ENCODE measurements around the gene ANKMY1. TPM values are rescaled to one million over a fixed set of nuclear protein-coding genes. Genes with fewer than 3 reads are reported as not detected.

ANKMY1 gene
- total RNA-seq, 1 donor from 2014 or later: 7.6 TPM

GRCh38 chr2:240447934-240448333 lies 109.9 kb downstream of the ANKMY1 start:
- no peak for DNase-seq

DNA sequence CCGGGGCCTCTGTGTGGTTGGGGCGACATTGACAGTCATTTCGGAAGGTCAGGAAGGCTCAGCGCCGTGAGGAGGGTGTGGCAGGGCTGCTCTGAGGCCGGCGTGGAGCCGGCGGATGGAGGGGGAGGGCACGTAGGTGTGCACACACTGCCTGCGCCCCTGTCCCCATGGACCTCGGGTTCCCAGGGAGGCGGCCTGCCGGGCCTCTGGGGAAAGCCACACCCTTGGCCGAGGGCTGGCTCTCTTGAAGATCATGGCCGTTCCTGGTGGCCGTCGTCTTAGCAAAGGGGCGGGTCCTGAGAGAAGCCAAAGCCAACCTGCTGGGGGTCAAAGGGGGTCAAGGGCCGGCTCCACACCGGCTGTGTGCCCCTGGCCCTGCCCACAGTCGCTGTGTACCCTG lies 110.5 kb downstream of the ANKMY1 start:
- no peak for DNase-seq

- DNase-seq: no peak
Observed at GRCh38 chr2:240446664-240447175, 111.1 kb downstream of the ANKMY1 start.

DNA sequence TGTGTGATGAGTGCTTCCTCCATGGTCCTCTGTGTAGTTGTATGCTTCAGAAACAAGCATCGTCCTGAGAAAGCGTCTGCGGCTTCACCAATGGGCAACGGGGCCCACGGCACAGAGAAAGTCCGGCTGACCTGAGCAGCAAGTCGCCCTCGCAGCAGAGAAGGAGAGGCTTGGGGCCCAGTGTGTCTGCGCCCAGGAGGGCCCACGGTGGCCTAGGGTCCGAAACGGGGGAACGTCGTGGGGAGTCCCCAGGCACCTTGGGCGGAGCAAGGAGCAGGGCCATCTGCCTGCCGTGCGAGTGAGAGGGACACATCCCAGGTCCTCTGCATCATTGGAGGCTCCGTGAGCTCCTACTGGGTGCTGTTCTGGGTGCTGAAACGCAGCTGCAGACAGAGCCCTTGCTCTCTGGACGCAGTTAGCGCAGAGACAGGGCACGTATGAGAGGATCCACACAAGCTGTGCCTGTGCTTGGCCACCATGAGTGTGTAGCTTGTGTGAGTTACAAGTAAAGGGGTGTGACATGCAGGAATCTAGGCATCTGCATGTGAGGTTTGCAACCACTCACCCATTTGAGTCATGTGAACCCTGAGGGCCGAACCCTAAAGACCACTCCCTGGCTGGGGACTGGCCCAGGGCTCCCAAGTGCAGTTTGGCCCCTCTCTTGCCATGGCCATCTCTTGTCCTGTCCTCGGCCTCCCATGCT lies 111.7 kb downstream of the ANKMY1 start:
- no peak for DNase-seq

DNA sequence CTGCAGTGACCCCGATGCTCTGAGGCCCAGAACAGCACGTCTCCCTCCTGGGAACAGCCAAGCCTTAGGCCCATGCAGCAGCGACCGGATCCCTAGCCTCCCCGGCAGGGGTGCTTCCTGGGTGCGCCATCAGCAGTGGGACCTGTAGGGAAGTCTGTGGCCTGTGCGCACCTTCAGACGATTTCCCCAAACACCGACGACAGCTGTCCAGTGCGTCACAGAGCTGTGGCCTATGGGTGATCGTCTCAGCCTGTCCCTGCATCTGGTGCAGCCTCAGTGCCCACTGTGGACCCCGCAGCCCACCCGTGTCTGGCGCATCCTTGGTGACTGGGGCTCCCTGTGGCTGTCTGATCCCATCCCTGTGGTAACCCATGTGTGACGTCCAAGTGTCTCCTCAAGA lies 113.3 kb downstream of the ANKMY1 start:
- DNase-seq: no peak

GRCh38 chr2:240443891-240444301 lies 113.9 kb downstream of the ANKMY1 start:
- DNase-seq: no peak

GRCh38 chr2:240442891-240443715 lies 114.7 kb downstream of the ANKMY1 start:
- no peak for DNase-seq

DNA sequence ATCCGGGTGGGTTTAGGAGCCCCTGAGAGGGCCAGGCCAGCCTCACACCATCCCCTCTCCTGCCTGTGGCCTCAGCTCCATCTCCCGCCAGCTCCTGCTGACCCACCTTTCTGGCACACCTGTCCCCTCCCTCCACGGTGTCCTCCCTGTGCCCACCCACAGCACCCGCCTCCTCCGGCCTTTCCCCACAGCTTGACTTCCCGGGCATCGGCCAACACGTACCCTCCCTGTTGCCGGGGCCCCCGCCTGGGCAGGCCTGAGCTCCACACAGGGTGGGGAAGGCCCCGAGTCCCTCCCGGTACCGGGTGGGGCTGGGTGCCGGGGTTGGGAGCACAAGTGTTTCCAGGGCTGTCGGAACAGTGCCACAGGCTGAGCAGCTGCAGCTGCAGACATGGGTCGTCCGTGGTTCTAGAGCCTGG lies 115.8 kb downstream of the ANKMY1 start:
- DNase-seq: no peak

DNA sequence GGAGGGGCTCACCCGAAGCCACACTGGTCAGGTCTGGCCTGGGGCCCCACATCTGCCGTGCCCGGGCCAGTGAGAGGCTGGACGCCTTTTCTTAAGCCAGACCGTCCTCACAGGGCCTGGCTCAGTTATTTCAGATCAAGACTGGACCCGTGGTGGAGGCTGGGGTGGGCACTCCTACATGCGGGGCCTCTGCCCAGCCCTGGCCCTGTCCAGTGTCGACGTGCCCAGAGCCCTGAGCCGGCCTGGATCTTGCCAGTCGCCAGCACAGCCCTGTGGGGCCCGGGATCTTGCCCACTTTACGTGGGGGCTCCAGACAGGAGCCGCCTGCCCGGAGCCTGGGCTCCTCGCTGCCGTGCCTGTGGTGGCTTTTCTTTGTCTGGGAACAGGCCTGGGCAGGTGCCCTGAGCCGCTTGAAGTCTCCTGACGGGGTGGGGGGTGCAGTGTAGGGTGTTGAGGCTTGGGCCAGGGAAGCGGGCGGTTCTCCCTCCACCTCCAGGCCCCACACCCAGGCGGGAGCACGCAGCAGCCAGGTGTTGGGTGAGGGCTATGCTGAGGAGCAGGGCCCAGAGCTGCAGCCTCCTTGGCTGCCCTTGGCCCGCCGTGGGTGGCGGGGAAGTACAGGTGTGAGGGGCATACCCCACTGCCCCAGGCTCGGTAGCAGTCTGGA lies 116.3 kb downstream of the ANKMY1 start:
- no peak for DNase-seq

GRCh38 chr2:240440704-240441320 lies 117.0 kb downstream of the ANKMY1 start:
- no peak for DNase-seq

DNA sequence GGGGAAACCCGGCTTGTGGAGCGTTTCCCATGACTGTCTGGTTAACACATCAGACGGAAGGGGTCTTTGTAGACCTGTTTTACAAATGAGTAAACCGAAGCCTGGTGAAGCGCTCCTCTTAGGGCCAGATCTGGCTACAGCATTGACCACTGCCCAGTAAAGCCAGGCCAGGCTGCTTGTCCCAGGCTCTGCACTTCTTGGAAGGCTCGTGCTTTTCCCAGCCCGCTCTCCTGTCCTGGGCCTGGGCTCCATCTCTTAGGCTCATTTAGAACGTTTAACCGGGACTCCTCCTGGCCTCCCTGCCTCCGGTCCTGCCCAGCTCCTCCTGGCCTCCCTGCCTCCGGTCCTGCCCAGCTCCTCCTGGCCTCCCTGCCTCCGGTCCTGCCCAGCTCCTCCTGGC lies 117.5 kb downstream of the ANKMY1 start:
- DNase-seq: no peak

GRCh38 chr2:240439698-240440151 lies 118.1 kb downstream of the ANKMY1 start:
- no peak for DNase-seq

DNA sequence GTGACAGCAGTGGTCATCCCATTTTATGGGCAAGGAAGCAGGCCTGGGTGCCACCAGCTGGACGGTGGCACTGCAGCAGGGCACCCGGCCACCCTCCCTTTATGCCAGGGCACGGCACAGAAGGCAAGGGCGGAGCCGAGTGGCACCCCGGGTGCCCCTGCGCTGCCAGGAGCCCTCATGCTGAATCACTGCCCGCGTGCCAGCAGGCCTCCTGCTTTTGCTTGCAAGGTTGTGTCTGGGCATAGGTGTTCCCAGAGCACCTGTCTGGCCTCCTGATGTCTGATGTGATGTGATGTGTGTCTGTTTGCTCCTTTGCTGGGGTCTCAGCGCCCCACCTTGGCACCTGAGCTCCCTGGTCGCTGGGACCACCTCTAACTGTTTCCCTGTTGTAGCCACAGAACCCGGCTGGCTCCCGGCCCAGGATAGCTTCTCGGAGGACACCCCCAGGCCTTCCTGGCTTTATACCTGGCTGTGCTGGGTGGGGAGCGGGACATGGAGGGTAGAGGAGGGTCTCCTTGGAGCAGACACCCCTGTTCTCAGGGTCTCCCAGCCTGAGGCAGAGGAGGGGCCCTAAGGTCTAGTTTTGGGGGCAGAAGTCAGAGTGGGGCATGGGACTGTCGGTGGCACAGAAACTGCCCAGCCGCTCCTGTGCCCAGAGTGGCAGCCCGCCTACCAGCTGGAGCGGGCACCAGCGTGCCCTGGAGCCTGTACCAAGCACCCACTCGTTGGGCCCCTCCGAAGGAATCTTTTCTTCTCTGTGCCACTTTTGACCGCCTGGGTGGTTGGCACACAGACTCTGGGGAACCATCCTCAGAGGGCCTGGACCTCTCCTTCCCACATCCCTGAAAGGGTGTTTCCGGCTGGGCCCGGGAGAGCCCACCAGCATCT lies 118.7 kb downstream of the ANKMY1 start:
- DNase-seq: no peak

GRCh38 chr2:240437861-240438809 lies 119.7 kb downstream of the ANKMY1 start:
- DNase-seq: peak; percentile 22

DNA sequence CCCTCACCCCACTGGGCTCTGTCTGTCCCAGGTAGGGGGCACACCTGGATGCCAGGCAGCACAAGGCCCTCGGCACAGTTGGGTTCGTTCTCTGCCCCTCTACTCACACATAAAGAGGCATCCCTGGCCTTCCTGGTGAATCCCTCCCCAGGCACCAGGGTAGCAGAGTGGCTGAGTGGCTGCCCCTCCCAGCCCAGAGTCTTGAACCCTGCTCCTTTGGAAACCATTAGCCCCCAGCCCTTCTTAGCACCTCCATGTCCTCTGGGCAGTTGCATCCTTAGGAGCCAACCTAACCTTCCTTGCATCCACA lies 120.3 kb downstream of the ANKMY1 start:
- no peak for DNase-seq

DNA sequence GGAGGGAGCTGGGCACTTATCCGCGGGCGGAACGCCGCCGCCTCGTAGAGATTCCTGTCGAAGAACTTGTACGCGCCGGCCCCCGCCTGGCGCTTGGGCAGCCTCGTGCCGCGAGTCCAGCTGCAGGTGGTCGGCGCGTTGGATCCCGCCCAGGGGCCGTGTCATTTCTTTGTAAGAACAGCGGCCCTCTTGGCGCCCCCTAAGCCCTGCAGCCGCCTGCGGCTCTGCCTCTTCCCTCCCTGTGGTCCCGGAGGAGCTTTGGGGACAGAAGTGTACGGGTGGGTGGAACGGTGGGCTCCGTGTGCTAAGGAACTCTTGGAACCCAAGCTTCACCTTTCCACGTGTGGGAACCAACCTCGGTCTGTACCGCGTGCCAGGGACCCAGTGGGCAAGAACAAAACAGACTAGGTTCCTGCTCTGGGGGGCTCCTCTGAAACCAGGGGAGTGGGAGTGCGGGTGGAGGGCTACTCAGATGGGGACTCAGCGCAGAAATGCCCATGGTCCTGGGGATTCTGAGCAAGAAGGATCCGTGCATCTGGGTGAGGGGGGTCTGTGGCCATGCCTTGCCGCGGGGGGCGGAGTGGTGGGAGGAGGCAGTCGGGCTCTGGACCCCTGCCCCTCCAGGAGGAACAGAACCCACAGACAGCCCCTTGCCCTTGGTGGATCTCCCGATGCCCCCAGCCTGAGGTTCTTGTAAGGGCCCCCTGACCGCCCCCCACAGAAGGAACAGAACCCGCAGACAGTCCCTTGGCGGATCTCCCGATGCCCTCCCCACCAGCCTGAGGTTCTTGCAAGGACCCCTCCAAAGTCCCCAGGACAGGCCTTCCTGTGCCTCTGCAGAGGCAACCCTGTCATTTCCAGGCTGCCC lies 120.9 kb downstream of the ANKMY1 start:
- DNase-seq: no peak

DNA sequence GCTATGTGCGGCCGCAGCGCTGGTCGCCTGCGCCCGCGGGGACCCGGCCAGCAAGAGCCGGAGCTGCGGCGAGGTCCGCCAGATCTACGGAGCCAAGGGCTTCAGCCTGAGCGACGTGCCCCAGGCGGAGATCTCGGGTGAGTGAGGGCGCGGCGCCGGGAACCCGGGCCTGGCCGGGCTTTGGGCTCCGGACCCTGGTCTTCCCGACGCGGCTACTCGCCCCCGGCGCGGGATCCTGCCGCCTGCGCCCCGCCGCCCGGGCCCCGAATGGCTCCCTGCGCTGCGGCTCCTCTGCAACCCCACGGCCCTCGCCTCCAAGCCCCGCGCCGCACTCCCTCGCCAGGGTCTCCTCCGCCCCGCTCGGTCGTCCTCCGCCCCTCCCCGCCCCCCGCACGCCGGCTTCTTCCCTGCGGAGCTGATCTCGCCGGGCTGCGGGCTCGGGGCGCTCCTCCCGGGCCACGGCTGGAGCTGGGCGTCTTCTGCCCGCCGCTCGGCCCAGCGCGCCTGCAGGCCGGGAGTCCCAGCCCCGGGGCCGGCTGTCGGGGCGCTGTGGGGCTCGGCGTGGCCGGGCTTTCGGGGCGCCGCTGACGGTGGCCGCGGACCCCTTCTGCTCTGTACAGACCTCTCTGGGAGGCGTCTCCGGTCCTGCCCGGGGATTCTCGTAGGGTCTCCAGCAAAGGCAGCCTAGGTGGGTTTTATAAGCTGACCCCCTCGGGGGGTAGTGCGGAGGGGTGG lies 121.7 kb downstream of the ANKMY1 start:
- DNase-seq: no peak

DNA sequence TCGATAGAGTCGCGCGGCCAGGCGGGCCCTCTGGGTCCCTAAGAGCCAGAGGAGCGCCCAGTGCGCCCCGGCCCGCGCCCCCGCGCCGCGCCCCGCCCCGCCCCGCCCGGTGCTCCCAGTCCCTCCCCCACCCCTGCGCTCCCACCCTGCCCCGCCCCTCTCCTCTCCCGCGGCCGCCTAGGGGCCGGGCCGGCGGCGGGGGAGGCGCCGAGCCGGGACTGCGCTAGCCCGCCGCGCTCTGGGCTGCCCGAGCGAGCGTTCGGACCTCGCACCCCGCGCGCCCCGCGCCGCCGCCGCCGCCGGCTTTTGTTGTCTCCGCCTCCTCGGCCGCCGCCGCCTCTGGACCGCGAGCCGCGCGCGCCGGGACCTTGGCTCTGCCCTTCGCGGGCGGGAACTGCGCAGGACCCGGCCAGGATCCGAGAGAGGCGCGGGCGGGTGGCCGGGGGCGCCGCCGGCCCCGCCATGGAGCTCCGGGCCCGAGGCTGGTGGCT lies 122.3 kb downstream of the ANKMY1 start, which contains the start of gene GPC1:
Gene GPC1, plus strand, starts transcription at position 207 of the 491 bp plus-strand sequence. Its CDS starts 256 bp downstream, at position 463.
- no peak for DNase-seq
